Measurements from ENCODE around the gene KRTAP12-1. TPM values are rescaled to one million over a fixed set of nuclear protein-coding genes. Genes with fewer than 3 reads are reported as not detected.

Gene KRTAP12-1
- total and polyA plus RNA-seq, 9 of the 15 experiments (the other 6 are each of a cell fraction or from before 2014, with no cell fraction given): not detected

DNA sequence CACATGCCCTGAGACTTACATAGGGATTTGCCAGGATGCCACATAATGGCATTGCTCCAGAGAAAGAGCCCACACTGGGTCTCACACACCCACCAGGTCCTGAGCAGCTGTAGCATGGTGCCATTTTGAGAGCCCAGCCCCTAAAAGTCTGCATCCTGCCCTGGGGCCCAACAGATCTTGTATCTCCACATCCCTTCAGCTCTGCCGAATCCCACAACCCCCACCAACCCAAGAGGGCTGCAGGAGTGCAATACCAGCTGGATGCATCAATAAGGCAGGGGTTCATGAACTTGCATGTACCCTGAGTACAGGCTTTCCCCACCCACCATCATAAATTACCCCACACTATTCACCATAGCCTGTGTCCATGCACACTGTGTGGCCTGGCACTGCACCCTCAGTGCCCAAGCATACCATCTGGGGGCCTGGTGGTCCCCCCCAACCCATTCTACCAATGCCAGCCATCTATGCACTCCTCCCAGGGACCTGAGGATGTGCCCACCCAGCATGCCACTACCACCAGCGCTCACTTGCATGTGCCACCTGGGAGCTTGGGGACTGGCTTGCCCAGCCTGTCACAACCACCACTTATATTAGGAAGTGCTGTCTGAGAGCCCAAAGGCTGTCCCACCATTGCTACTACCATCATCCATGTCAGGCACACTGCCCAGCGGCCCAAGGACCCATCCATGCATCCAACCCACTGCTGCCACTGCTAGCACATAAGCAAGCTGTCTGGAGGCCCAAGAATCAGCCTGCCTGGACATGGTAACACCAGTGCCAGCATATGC is 11.1 kb downstream of the KRTAP12-1 start:
- FAIRE-seq (no peak), ATAC-seq (no peak), DNase-seq (ENCODE audit: extremely low read depth in 1 of 4, low spot score in 3 of 4) (no peak)
- TF ChIP-seq, protein P1, sequence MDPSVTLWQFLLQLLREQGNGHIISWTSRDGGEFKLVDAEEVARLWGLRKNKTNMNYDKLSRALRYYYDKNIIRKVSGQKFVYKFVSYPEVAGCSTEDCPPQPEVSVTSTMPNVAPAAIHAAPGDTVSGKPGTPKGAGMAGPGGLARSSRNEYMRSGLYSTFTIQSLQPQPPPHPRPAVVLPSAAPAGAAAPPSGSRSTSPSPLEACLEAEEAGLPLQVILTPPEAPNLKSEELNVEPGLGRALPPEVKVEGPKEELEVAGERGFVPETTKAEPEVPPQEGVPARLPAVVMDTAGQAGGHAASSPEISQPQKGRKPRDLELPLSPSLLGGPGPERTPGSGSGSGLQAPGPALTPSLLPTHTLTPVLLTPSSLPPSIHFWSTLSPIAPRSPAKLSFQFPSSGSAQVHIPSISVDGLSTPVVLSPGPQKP (CRISPR knock-in tag; IDR thresholded peaks at IDR 0.05): no peak
- TF ChIP-seq FOXJ2 (tag; IDR thresholded peaks at IDR 0.05) (no peak), ERF (CRISPR knock-in tag; IDR thresholded peaks at IDR 0.05) (no peak), NCOA6 (IDR thresholded peaks at IDR 0.05) (no peak), LEF1 (IDR thresholded peaks at IDR 0.05) (no peak), ZC3H11A (IDR thresholded peaks at IDR 0.05; ENCODE audit: low read depth, low read length) (no peak), NFATC3 (IDR thresholded peaks at IDR 0.05) (no peak)
- H2AFZ ChIP-seq (ENCODE audit: low read depth, low read length): no peak overlapping the region
- no peaks in the 10 kb centered on the region for H3K9me1 ChIP-seq (ENCODE audit: control insufficient read depth, insufficient read depth, low read length)
- no TSS peak for BruUV-seq (replicated peaks)
- no peak overlapping the region for H3K4me2 ChIP-seq (ENCODE audit: insufficient read depth, low read length)
- in situ Hi-C loops (cut with MboI): no loop called here
- H3K79me2 ChIP-seq (ENCODE audit: control insufficient read depth, insufficient read depth, low read length): no peaks in the 10 kb centered on the region
- H3K27ac ChIP-seq (ENCODE audit: extremely low read depth, low read depth, low read length): no peak overlapping the region
- intact Hi-C loops (cut with micrococcal nuclease): no loop called here
- WGBS (ENCODE audit: insufficient coverage, low coverage, missing lambda C conversion rate): 0% methylated on average over 3 of the region's 3 CpGs
- ChIA-PET POLR2A (no interaction called here), CTCF (ENCODE audit: low intra/inter-chr PET ratio) (no interaction called here)
- H3K4me3 ChIP-seq: no peak overlapping the region
- no peaks in the 10 kb centered on the region for H4K20me1 ChIP-seq (replicated peaks; ENCODE audit: control insufficient read depth, insufficient read depth, low read length)
- no peaks in the 10 kb centered on the region for H3K27me3 ChIP-seq (ENCODE audit: control insufficient read depth in 2 of 2, insufficient read depth in 2 of 2, low read length in 2 of 2)
- H3K4me1 ChIP-seq (replicated peaks in 1 of 2; ENCODE audit: control insufficient read depth in 2 of 2, insufficient read depth in 2 of 2, low read length in 2 of 2): no peaks in the 10 kb centered on the region
- peaks cover 4% of the 10 kb centered on the region for H3K9me3 ChIP-seq (replicated peaks; ENCODE audit: control insufficient read depth, insufficient read depth, low read depth, low read length)
- no peaks in the 10 kb centered on the region for H3K36me3 ChIP-seq (ENCODE audit: control insufficient read depth, insufficient read depth, low read length)
- no peak overlapping the region for H3K9ac ChIP-seq (ENCODE audit: insufficient read depth in 1 of 2, low read depth in 2 of 2, low read length in 2 of 2)
